Endometrial microvascular endothelial cells (primary cell): ENCODE results near the gene PPP1R15B. TPM values are rescaled to one million over a fixed set of nuclear protein-coding genes. Genes with fewer than 3 reads are reported as not detected.

Experiments
- in situ Hi-C: cut with HindIII; loops from 2 replicates; pipeline ENCODE4 v1.10.0; 2017; ENCODE audit warnings: low sequenced_read_pairs, low pct_unique_long_range_greater_than_20kb; ENCODE audit errors: inconsistent ontology term
- total RNA-seq: library from RNA; depleted of rRNA; stranded (reverse); fragments of >200 nt; gene quantifications from one replicate; pipeline ENCODE4 v1.2.3, GENCODE V29; 2015; ENCODE audit errors: inconsistent ontology term

Gene PPP1R15B
- total RNA-seq, 1 donor from 2014 or later, result 39.4 TPM

DNA sequence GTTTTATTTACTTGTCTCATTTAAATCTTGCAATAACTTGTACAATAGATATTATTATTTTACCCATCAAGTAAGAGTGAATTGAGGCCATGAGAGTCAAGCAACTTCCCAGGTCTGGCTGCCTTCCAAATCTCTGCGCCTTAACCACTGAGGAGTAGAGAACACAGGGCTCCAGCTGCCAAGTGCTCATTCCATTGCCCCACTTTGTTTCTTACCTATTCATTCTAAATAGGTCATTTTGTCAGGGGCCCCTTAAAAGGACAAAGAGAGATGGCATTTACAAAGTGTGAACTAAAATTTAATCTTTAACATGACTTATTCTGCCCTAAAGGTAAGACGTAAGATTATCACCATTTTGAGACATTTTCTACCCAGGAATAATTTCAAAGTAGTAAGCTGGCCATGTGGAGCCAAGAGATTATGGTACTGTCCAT is 3.5 kb downstream of the PPP1R15B start:
- in situ Hi-C loops, result no loop called here

DNA sequence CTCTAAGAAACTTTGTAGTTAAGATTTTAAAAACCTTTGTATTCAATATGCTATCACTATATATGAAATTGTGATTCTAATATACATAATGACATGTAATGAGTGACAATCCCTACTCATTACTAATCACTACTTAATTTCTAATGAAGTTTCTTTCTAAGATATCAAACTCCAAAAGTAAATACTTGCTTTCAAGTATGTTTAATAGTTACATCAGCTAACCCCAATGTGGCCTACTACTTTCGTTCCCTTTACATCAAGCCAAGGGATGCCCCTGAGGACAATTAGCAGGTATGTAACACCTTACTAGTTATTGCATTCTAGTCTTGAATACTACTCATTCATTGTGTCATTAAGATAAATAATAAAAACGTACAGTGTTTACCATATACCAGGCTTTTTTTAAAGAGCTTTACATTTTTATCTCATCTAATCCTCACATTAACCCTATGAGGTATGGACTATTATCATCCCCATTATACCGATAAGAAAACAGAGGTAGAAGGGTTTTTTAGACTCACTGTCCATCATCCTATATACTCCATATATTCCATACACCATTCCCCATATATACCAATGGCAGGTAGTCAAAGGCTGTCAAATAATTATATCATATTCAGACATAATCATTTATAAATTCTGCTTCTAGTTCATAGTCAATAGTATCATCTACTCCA is 4.2 kb downstream of the PPP1R15B start:
- in situ Hi-C loops, result no loop called here

DNA sequence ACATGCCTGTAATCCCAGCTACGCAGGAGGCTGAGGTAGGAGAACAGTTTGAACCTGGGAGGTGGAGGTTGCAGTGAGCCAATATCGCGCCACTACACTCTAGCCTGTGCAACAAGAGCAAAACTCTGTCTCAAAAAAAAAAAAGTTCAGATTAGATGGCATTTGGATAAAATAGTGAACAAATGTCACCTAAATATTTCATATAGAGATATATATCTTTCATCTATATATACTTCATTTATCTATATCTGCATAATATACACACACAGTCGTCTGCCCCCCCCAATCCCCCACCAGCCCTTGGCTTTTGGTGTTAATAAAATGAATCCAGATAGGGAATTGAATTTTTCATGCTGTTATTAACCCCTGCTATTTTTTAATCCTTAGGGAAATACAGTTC is 5.0 kb downstream of the PPP1R15B start:
- in situ Hi-C loops, result no loop called here

DNA sequence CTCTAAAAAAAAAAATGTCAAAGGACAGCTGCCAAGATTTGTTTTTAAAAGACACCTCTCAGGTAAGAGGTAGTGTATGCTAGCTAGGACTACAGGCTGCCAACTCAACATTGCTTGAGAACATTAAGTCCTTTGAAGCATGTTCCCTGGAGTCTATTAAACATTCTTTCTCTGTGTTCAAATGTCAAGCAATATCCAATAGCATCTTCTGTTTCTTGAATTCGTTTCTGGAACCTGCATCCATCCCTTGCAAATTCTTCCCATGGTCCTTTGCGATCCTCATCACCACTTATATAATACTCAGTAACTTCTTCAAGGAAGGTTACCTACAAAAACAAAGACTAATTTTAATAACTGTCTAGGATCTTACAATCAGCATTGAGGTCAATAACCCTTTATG is 5.6 kb downstream of the PPP1R15B start:
- in situ Hi-C loops, result no loop called here

DNA sequence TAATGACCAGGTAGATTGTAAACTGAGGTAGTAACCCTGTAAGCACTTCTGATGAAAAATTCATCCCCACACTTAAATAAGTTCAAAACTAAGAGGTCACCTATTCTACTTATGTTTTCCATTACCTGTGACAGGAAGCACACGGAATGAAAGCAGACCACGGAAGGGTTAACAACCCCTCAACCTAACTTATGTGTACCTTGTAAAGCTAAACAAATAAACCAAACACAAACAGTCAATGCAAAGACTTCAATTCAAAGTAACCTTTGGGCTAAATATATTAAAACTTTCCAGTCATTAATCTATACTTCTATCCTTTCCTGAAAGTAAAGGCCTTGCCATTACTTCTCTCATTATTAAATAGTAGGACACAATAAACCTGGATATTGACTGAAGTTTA is 7.0 kb downstream of the PPP1R15B start:
- in situ Hi-C loops, result no loop called here

DNA sequence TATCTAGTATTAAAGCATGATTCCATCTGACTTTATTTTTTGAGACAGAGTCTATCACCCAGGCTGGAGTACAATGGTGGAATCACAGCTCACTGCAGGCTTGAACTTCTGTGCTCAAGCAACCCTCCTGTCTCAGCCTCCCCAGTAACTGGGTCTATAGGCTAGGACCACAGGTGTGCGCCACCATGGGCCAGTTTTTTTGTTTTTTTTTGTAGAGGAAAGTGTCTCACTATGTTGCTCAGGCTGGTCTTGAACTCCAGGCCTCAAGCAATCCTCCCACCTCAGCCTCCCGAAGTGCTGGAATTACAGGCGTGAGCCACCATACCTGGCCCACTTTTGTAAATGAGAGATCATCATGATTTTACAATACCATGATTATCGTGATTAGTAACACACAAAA is 9.2 kb downstream of the PPP1R15B start:
- in situ Hi-C loops, result no loop called here

DNA sequence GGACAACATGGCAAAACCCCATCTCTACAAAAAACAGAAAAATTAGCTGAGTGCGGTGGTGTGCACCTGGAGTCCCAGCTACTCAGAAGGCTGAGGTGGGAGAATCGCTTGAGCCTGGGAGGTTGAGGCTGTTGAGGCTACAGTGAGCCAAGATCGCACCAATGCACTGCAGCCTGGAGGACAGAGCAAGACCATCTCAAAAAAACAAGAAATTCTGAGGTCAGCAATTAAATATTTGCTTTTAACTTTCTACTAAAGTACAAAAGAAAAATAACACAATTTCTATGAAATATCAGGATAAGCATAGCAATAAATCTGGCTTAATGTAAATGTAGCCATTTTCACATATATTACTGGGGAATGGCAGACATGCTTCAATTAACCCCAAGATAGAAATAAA is 9.9 kb downstream of the PPP1R15B start:
- in situ Hi-C loops, result no loop called here

DNA sequence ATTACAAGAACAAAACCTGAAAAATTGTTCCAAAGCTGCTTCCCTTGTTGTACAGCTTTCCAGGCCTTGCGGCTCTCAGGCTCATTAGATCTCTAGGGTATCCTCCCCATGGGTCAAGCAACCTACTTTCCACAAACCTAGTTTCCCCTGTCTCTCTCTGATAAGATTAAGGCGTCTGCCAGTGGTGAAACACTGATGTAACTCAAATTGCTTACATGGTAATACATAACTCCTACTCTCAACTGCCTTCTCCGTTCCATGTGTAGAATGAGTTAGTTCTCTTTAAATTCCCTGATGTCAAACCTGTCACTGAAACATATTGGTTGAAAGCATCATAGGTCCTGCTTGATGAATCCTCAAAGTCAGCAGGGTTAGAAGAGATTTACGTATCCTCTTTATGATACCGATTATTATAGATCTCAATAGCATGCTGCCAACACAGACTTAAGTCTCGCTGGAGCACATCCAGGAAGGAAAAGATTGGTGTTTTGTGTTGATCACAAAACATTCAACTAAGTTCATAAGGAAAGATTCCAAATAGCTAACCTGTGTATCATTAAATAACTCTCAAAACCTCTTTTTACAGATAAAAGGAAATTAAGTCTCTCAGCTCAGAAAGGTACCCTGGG is 10.6 kb downstream of the PPP1R15B start:
- in situ Hi-C loops, result no loop called here

DNA sequence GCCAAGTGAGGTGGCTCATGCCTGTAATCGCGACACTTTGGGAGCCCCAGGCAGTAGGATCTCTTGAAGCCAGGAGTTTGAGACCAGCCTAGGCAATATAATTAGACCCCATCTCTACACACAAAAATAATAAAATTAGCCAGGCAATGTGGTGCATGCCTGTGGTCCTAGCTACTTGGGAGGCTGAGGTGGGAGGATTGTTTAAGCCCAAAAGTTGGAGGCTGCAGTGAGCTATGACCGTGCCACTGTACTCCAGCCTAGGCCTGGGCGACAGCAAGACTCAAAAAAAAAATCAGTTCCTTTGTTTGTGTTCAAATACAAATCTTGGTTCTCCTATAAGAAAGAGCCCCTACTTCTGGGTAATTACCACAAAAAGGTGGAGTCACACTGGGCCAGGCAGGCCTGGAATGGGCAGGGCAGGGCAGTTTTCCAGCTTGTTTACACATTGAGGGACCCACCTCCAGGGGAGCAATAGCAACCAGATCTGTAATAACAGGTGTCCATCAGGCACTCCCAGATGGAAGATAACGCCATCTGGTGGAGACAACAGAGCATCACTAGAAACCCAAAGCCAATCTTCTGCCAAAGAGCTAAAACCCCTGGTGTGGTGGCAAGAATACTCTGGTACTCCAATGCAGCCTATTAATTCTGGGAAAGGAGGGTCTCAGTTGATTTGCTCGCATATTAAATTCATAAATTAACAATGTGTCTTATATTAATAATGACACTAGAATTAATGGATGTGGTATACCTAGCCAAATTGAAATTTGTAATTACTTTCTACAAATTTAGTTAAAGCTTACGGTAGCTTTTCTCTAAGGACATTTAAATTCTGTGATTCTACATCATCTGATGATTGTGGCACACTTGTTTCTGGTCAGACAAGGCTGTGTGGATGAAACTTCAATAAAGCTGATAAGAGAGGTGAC is 13.2 kb downstream of the PPP1R15B start:
- in situ Hi-C loops, result no loop called here

DNA sequence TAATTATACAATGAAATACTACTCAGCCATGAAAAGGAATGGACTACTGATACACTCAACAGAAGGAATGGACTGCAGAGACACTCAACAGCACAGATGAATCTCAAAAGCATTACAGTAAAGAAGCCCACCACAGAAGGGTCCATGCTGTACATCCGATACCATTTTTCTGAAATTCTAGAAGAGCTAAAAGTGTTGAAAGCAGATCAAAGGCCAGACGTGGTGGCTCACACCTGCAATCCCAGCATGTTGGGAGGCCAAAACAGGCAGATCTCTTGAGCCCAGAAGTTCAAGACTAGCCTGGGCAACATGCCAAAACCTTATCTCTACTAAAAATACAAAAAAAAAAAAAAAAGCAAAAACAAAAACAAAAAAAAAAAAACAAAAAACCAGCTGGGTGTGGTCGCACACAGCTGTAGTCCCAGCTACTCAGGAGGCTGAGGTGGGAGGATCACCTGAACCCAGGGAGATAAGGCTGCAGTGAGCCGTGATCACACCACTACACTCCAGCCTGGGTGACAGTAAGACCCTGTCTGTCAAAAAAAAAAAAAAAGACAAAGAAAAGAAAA is 15.5 kb downstream of the PPP1R15B start:
- in situ Hi-C loops, result no loop called here

DNA sequence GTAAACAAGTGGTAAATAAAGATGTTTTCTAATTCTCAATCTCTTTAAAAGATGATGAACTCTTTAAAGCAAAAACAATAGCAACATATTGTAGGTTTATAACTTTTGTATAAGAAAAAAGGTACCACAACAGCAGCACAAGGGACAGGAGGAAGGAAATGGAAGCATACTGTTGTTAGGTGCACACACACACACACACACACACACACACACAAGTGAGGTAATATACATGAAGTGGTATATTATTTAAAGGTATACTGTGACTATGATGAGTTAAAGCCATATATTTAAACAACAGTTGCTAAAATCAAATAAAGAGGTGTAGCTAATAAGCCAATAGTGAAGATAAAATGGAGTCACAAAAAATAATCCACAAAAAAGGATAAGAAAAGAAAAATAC is 20.0 kb downstream of the PPP1R15B start:
- in situ Hi-C loops, result no loop called here

DNA sequence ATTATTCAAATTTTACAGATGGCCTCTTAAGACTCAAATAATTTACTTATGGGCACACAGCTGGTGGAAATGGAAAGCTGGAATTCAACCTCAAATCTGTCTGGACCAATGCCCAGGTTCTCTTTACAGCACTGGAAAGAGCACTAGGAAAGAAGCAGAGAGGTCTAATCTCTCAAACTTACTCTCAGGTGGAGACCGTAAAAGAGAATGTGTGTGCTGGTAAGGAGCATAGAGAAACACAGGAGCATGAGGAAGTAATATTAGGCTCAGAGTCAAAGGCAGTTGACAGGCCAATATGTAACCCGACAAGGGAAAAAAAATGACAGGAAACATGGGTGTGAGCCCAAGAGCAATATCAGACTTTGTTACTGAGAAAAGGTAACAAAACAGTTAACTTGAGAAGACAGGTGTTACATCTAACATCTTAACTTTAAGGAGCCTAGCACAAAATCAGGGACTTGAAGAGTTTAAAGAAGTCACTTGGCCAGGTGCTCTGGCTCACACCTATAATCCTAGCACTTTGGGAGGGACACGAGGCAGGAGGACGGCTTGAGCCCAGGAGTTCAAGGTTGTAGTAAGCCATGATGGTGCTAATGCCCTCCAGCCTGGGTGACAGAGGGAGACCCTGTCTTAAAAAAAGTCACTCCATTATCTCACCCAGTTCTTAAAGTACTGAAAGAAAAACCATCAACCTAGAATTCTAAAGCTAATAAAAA is 20.7 kb downstream of the PPP1R15B start:
- in situ Hi-C loops, result no loop called here

DNA sequence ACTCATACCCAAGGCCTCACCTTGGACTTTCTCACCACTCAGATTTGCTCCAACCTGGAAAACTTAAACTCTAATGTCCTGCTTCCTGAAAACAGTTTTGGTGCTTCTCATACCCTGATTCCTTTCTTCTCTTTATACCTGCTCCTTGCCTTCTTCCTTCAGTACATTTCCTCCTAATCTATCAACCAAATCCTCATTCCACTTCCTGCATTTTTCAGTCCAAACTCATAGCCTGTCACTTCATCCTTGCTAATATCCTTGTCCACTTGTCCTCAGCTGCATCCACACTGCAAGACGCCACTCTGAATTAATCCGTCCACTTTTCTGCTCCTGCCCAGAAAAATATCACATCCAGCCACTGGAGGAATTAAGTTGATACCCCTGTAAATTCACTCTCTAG is 25.9 kb downstream of the PPP1R15B start:
- in situ Hi-C loops, result no loop called here

DNA sequence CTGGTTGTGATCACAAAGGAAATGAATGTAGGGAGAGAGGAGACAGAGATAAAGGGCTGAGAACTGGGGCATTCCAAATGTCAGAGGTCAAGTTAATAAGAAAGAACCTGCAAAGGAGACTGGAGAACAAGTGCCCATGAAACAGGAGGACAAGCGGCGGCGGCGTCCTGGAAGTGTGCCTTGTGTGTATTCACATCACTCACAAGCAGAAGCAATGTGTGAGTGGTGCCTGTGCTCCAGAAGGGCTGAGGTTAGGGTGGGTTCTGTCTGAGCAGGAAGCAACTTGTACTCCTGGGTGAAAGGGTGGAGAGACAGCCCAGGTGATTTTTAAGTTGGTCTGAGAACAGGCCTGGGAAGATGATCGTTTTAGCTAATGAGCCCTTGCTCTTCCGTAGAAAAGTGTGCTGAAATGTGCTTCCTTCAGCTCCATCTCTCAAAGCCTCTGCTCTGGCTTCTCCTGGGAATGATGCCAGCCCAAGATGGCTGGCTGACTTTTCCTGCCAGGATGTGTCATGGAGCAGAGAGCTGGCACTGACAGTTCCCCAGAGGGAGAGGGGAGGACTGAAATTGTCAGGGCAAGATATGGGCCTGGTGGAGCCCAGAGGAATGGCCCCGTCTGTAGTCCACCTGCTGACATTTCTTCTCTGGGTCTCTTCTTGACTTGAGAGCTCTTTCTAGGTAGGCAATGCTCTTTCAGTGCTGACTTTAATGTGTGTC is 26.8 kb downstream of the PPP1R15B start:
- in situ Hi-C loops, result no loop called here

DNA sequence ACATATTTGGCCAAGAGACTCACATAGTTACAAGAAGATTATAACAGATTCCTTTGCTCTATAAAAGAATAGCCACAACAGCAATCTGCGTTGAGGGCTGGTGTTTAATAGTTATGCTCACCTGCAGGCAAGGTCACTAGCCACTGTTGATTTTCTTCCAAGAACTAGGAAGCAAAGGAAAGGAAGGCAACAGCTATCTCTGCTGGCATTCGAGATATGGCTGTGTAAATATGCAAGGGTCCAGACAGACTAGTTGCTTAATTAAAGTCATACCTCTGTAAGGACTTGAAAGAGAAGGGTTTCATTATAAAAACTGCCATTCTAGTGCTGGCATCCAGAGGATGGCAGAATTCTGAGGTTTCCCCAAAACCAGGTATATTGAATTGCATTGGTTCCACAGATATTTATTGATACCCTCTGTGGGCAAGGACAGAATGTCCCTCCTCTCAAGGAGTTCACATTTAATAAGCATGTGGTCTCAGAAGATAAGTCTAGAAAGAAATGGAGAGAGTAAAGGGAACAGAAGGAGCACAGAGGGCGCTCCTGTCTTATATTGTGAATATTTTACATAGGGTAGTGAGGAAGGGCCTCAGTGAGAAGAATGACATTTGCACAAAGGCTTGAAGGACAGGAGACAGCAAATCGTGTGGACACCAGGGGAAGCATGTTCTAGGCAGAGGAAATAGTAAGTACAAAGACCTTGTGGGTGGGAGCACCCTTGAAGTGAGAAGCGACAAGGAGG is 28.3 kb downstream of the PPP1R15B start:
- in situ Hi-C loops, result no loop called here

DNA sequence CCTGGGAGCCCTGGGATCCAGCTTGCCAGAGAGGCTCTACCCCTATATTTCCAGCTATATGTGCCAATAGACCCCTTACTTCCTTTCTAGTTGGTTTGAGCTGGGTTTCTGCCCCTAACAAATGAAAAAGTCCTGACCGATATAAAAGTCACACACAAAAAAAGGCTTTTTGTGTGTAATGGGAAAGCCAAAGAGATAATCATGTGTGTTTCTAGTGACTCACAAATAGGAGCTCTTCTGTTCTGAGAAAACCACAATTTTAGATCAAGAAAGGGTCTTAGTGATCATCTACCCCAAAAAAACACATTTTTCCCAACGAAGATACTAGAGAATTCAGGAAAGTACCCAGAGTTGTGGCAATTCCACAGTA is 28.9 kb downstream of the PPP1R15B start:
- in situ Hi-C loops, result no loop called here

DNA sequence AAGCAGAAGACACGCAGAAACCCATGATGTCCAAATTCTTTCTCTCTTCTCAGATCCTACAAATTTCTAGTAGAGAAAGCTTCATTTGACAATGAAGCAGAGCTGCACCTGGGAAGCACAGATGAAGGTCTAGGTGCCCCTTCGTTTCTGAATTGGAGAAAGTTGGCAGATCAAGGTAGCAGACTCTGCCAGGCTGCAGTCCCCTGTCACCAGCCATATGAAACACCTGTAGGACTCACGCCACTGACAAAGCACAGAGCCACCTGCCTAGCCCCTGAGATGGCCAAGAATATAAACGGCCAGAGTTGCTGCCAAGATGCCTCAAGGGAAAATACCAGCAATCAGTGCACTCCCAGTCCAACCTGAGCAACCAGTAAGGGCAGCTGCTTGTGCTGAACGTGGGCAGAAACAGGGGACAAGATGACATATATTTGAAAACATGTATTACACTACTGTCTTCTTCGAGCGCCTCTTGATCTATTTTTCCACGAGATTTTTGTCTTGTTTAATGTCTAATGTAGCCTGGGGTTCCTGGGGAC is 31.3 kb downstream of the PPP1R15B start:
- in situ Hi-C loops, result no loop called here
